Neural progenitor cell (in vitro differentiated cells): Measurements from ENCODE around the gene CELA3B.

Experiments
- CTCF ChIP-seq: fragments of 200-600 bp; sonication (generic); IDR thresholded peaks from 2 replicates; pipeline ENCODE4 v1.5.1; 2017; ENCODE audit warnings: antibody characterized with exemption, mild to moderate bottlenecking
- EZH2 ChIP-seq: fragments of 200-600 bp; sonication (generic); IDR thresholded peaks from 2 replicates; pipeline ENCODE4 v1.6.1; 2017; ENCODE audit warnings: antibody characterized with exemption, mild to moderate bottlenecking, moderate library complexity
- EZH2phosphoT487 ChIP-seq: fragments of 200-600 bp; sonication (generic); IDR thresholded peaks from 2 replicates; pipeline ENCODE4 v1.6.1; 2017; ENCODE audit warnings: antibody characterized with exemption

GRCh38 chr1:21950734-21951133 lies 26.1 kb upstream of the CELA3B start:
- no peak for TF ChIP-seq CTCF
- no peak for TF ChIP-seq EZH2
- no peak for TF ChIP-seq EZH2phosphoT487
